ENCODE results near the gene AADACL4. TPM values are rescaled to one million over a fixed set of nuclear protein-coding genes. Genes with fewer than 3 reads are reported as not detected.
A peak's percentile ranks its signal among the peaks of the same experiment; 100 is the strongest.

Gene AADACL4
- total and polyA plus RNA-seq, 9 of the 15 experiments (the other 6 are each of a cell fraction or from before 2014, with no cell fraction given) = not detected

DNA sequence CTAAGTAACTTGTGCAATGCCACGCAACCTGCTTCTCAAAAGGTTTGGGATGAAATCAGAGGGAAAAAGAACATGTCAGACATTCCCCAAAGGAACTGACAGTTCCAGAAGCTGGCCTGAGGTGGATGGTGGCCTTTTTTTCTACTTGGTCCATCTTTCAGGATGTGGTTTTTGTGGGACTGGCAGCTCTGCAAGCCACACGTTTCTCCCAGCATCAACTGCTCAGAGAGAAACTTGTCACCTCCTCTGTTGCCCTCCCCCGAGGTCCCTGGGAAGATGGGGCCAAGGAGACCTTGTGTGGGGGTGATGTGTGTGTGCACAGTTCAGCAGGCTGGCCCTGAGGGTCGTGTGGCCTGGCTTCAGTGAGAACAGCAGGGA, 23.4 kb upstream of the AADACL4 start:
- peak overlapping the region; percentile 23 to 94; a peak in 2 of 4 replicates for H3K9ac ChIP-seq (ENCODE audit: insufficient read depth in 1 of 2, low read depth in 2 of 2, low read length in 2 of 2)
- POLR2A ChIA-PET = interaction anchor here (0.6 to 3.4 kb wide), 10 partner anchors 9 to 580 kb away, joined by 3 to 14 read pairs (median 4); no protein-coding TSS in a partner anchor
- ATAC-seq = no peak
- peaks cover 15 to 40% of the 10 kb centered on the region in 2 experiments for H3K4me1 ChIP-seq (replicated peaks in 1 of 2; ENCODE audit: control insufficient read depth in 2 of 2, insufficient read depth in 2 of 2, low read length in 2 of 2)
- WGBS (ENCODE audit: insufficient coverage, low coverage, missing lambda C conversion rate) = 26% methylated on average over 4 of the region's 4 CpGs
- peak overlapping the region; percentile 97; the same call in 1 of the 2 replicates for H3K4me2 ChIP-seq (ENCODE audit: insufficient read depth, low read length)
- H3K9me3 ChIP-seq (replicated peaks; ENCODE audit: control insufficient read depth, insufficient read depth, low read depth, low read length) = 0 out of 2 replicates have a peak, but pooled peaks cover 2% of the 10 kb centered on the region
- CTCF ChIA-PET (ENCODE audit: low intra/inter-chr PET ratio) = interaction anchor here (1.1 to 3.4 kb wide), 6 partner anchors 16 to 345 kb away, joined by 3 to 30 read pairs (median 5); no protein-coding TSS in a partner anchor
- peaks cover 50% of the 10 kb centered on the region for H3K79me2 ChIP-seq (ENCODE audit: control insufficient read depth, insufficient read depth, low read length)
- intact Hi-C loops (cut with micrococcal nuclease) = loop anchor here (1.0 kb wide), 2 partner anchors 213 to 306 kb away; no protein-coding TSS in a partner anchor
- no peaks in the 10 kb centered on the region for H3K9me1 ChIP-seq (ENCODE audit: control insufficient read depth, insufficient read depth, low read length)
- TF ChIP-seq NR2C1 (IDR thresholded peaks at IDR 0.05) = no peak
- no peak for TF ChIP-seq NR2C1 (tag; IDR thresholded peaks at IDR 0.05)
- TF ChIP-seq, protein P1, sequence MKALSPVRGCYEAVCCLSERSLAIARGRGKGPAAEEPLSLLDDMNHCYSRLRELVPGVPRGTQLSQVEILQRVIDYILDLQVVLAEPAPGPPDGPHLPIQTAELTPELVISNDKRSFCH (CRISPR knock-in tag; IDR thresholded peaks at IDR 0.05) = no peak
- TF ChIP-seq, protein P1 (tag; IDR thresholded peaks at IDR 0.05) = no peak
- TF ChIP-seq MAFK (IDR thresholded peaks at IDR 0.05; ENCODE audit: low read length) = no peak
- TF ChIP-seq, protein P2, sequence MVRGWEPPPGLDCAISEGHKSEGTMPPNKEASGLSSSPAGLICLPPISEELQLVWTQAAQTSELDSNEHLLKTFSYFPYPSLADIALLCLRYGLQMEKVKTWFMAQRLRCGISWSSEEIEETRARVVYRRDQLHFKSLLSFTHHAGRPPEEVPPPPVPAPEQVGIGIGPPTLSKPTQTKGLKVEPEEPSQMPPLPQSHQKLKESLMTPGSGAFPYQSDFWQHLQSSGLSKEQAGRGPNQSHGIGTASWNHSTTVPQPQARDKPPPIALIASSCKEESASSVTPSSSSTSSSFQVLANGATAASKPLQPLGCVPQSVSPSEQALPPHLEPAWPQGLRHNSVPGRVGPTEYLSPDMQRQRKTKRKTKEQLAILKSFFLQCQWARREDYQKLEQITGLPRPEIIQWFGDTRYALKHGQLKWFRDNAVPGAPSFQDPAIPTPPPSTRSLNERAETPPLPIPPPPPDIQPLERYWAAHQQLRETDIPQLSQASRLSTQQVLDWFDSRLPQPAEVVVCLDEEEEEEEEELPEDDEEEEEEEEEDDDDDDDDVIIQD (CRISPR knock-in tag; IDR thresholded peaks at IDR 0.05) = no peak
- TF ChIP-seq MEIS2 (IDR thresholded peaks at IDR 0.05; ENCODE audit: partially characterized antibody) = peak; percentile 4
- TF ChIP-seq ZNF717 (CRISPR knock-in tag; IDR thresholded peaks at IDR 0.05) = no peak
- no peak for TF ChIP-seq U2AF2 (optimal IDR thresholded peaks at IDR 0.05; ENCODE audit: low read depth, low read length)
- no peak for TF ChIP-seq POLR2A (conservative IDR thresholded peaks at IDR 0.05)
- TF ChIP-seq, protein P3, sequence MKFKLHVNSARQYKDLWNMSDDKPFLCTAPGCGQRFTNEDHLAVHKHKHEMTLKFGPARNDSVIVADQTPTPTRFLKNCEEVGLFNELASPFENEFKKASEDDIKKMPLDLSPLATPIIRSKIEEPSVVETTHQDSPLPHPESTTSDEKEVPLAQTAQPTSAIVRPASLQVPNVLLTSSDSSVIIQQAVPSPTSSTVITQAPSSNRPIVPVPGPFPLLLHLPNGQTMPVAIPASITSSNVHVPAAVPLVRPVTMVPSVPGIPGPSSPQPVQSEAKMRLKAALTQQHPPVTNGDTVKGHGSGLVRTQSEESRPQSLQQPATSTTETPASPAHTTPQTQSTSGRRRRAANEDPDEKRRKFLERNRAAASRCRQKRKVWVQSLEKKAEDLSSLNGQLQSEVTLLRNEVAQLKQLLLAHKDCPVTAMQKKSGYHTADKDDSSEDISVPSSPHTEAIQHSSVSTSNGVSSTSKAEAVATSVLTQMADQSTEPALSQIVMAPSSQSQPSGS (CRISPR knock-in tag; IDR thresholded peaks at IDR 0.05) = no peak
- TF ChIP-seq, protein P4, sequence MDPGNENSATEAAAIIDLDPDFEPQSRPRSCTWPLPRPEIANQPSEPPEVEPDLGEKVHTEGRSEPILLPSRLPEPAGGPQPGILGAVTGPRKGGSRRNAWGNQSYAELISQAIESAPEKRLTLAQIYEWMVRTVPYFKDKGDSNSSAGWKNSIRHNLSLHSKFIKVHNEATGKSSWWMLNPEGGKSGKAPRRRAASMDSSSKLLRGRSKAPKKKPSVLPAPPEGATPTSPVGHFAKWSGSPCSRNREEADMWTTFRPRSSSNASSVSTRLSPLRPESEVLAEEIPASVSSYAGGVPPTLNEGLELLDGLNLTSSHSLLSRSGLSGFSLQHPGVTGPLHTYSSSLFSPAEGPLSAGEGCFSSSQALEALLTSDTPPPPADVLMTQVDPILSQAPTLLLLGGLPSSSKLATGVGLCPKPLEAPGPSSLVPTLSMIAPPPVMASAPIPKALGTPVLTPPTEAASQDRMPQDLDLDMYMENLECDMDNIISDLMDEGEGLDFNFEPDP (CRISPR knock-in tag; IDR thresholded peaks at IDR 0.05) = 0 out of 2 replicates have a peak, but pooled peaks have one; percentile 21
- TF ChIP-seq, protein P5, sequence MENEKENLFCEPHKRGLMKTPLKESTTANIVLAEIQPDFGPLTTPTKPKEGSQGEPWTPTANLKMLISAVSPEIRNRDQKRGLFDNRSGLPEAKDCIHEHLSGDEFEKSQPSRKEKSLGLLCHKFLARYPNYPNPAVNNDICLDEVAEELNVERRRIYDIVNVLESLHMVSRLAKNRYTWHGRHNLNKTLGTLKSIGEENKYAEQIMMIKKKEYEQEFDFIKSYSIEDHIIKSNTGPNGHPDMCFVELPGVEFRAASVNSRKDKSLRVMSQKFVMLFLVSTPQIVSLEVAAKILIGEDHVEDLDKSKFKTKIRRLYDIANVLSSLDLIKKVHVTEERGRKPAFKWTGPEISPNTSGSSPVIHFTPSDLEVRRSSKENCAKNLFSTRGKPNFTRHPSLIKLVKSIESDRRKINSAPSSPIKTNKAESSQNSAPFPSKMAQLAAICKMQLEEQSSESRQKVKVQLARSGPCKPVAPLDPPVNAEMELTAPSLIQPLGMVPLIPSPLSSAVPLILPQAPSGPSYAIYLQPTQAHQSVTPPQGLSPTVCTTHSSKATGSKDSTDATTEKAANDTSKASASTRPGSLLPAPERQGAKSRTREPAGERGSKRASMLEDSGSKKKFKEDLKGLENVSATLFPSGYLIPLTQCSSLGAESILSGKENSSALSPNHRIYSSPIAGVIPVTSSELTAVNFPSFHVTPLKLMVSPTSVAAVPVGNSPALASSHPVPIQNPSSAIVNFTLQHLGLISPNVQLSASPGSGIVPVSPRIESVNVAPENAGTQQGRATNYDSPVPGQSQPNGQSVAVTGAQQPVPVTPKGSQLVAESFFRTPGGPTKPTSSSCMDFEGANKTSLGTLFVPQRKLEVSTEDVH (IDR thresholded peaks at IDR 0.05; ENCODE audit: low read depth, partially characterized antibody) = no peak
- in situ Hi-C loops (cut with MboI) = loop anchor here (25.0 kb wide), 1 partner anchor 308 kb away; no protein-coding TSS in a partner anchor
- no peaks in the 10 kb centered on the region for H3K36me3 ChIP-seq (ENCODE audit: control insufficient read depth, insufficient read depth, low read length)
- peak in 1 of 4 experiments; percentile 28 for DNase-seq (ENCODE audit: extremely low read depth in 1 of 4, low spot score in 3 of 4)
- H3K4me3 ChIP-seq = no peak overlapping the region
- no peaks in the 10 kb centered on the region for H4K20me1 ChIP-seq (replicated peaks; ENCODE audit: control insufficient read depth, insufficient read depth, low read length)
- BruUV-seq (replicated peaks) = no TSS peak
- no peak overlapping the region for H3K27ac ChIP-seq (ENCODE audit: extremely low read depth, low read depth, low read length)
- H2AFZ ChIP-seq (ENCODE audit: low read depth, low read length) = peak overlapping the region; percentile 58
- H3K27me3 ChIP-seq (ENCODE audit: control insufficient read depth in 2 of 2, insufficient read depth in 2 of 2, low read length in 2 of 2) = no peaks in the 10 kb centered on the region
- no peak for FAIRE-seq

Measured in K562 (cell line).